ENCODE results near the gene FBXW4. TPM values are rescaled to one million over a fixed set of nuclear protein-coding genes. Genes with fewer than 3 reads are reported as not detected.

FBXW4 gene
- total and polyA plus RNA-seq, 9 of the 15 experiments (the other 6 are each of a cell fraction or from before 2014, with no cell fraction given) = 1.0 to 10.6 (median 5.4) TPM

- no peak for TF ChIP-seq ATF1 (CRISPR knock-in tag; IDR thresholded peaks at IDR 0.05)
- TF ChIP-seq ATF1 (tag; IDR thresholded peaks at IDR 0.05) = peak; percentile 41; the same call in 1 of the 2 replicates
- no peak for TF ChIP-seq SRSF1 (IDR thresholded peaks at IDR 0.05; ENCODE audit: low read depth, low read length)
- TF ChIP-seq KDM4B (IDR thresholded peaks at IDR 0.05; ENCODE audit: borderline replicate concordance in 2 of 2, low read depth in 1 of 2) = peak in 1 of 2 experiments; percentile 24; a peak in 1 of 4 replicates
- no peak for TF ChIP-seq SAFB2 (IDR thresholded peaks at IDR 0.05; ENCODE audit: borderline replicate concordance, low read depth, low read length, severe bottlenecking)
- TF ChIP-seq ZNF592 (IDR thresholded peaks at IDR 0.05) = 0 out of 2 replicates have a peak, but pooled peaks have one; percentile 42
- TF ChIP-seq FOXP4 (CRISPR knock-in tag; IDR thresholded peaks at IDR 0.05; ENCODE audit: borderline replicate concordance) = no peak
- 0 out of 2 replicates have a peak, but pooled peaks have one; percentile 7 for TF ChIP-seq USF2 (CRISPR knock-in tag; IDR thresholded peaks at IDR 0.05)
- no peak for TF ChIP-seq ZC3H8 (IDR thresholded peaks at IDR 0.05)
- TF ChIP-seq PRDM10 (IDR thresholded peaks at IDR 0.05; ENCODE audit: partially characterized antibody) = no peak
- TF ChIP-seq TSHZ1 (CRISPR knock-in tag; IDR thresholded peaks at IDR 0.05) = no peak
These were observed 844 bp downstream of the FBXW4 start (continued) for GRCh38 chr10:101693978-101694673.

Measured in K562 (cell line).